HUES48 (cell line): ENCODE results near the gene PTCH1.

Experiments used
- H3K27ac ChIP-seq: one replicate; pipeline ENCODE4 v1.7.0; 2013; ENCODE audit warnings: low read depth, low read length, inconsistent platforms
- H3K27me3 ChIP-seq: 2 replicates; pipeline ENCODE4 v1.6.1; 2013; ENCODE audit warnings: mild to moderate bottlenecking, low read length; ENCODE audit not compliant: control insufficient read depth, insufficient read depth
- H3K36me3 ChIP-seq: 2 replicates; pipeline ENCODE4 v1.6.1; 2013; ENCODE audit warnings: low read length; ENCODE audit not compliant: control insufficient read depth, insufficient read depth
- H3K4me1 ChIP-seq: 2 replicates; pipeline ENCODE4 v1.6.1; 2013; ENCODE audit warnings: mild to moderate bottlenecking, low read length; ENCODE audit not compliant: control insufficient read depth, insufficient read depth
- H3K4me3 ChIP-seq: 2 replicates; pipeline ENCODE4 v1.5.1; 2013; ENCODE audit warnings: mild to moderate bottlenecking, low read depth, low read length
- H3K9ac ChIP-seq: 2 replicates; pipeline ENCODE4 v1.6.1; 2013; ENCODE audit warnings: mild to moderate bottlenecking, low read depth, low read length, moderate library complexity
- H3K9me3 ChIP-seq: 2 replicates; pipeline ENCODE4 v1.6.1; 2013; ENCODE audit warnings: low read length; ENCODE audit not compliant: control insufficient read depth, insufficient read depth

The PTCH1 gene

GRCh38 chr9:95461448-95462248, 55.1 kb downstream of the PTCH1 start:
- Histone ChIP-seq H3K27me3 (no peaks in the 10 kb centered on the region), H3K9ac (no peak overlapping the region), H3K9me3 (no peaks in the 10 kb centered on the region), H3K4me1 (peaks cover 16% of the 10 kb centered on the region), H3K27ac (no peak overlapping the region), H3K36me3 (peaks cover 94% of the 10 kb centered on the region), H3K4me3 (no peak overlapping the region)

- Histone ChIP-seq H3K4me3 (no peak overlapping the region), H3K27me3 (no peaks in the 10 kb centered on the region), H3K4me1 (peaks cover 16% of the 10 kb centered on the region), H3K27ac (no peak overlapping the region), H3K36me3 (peaks cover 94% of the 10 kb centered on the region), H3K9me3 (no peaks in the 10 kb centered on the region), H3K9ac (no peak overlapping the region)
Observed at GRCh38 chr9:95460518-95461164, 56.1 kb downstream of the PTCH1 start.

DNA sequence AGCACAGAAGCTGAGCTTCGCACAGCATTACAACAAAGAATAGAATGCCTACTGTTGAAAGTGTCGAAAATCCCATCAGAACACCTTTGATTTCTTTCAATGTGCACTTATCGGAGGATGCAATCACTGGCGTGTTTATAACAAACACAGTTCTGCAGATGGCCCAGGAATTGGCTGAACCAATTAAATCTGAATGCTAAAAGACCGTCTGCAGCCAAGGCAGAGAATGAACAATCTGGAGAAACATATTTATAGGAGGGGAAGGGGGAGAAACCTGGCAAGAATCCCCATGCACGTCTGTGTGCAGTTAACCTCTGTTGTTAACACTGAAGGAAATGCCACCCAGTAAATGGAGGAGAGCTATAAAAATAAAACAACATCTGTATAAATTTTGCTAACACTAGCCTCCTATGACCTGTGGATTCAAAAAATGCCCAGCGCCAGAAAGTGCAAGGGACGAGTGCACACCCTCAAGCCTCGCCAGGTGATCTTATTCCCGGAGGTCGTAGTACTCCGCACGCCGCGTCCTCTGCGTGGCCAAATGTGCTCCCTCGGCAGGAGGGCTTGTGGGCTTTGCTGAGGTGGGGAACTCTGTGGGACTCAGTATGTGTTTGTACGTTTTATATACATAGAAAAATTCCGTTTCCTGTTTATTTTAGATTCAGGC, 56.8 kb downstream of the PTCH1 start:
- no peak overlapping the region for H3K4me3 ChIP-seq
- H3K4me1 ChIP-seq = peaks cover 16% of the 10 kb centered on the region
- no peak overlapping the region for H3K9ac ChIP-seq
- H3K27me3 ChIP-seq = no peaks in the 10 kb centered on the region
- H3K27ac ChIP-seq = no peak overlapping the region
- no peaks in the 10 kb centered on the region for H3K9me3 ChIP-seq
- H3K36me3 ChIP-seq = peaks cover 94% of the 10 kb centered on the region

- Histone ChIP-seq H3K9me3 (no peaks in the 10 kb centered on the region), H3K4me3 (no peak overlapping the region), H3K36me3 (peaks cover 93% of the 10 kb centered on the region), H3K27ac (no peak overlapping the region), H3K9ac (no peak overlapping the region), H3K27me3 (no peaks in the 10 kb centered on the region), H3K4me1 (peaks cover 16% of the 10 kb centered on the region)
Observed at GRCh38 chr9:95459178-95459577, 57.6 kb downstream of the PTCH1 start.

DNA sequence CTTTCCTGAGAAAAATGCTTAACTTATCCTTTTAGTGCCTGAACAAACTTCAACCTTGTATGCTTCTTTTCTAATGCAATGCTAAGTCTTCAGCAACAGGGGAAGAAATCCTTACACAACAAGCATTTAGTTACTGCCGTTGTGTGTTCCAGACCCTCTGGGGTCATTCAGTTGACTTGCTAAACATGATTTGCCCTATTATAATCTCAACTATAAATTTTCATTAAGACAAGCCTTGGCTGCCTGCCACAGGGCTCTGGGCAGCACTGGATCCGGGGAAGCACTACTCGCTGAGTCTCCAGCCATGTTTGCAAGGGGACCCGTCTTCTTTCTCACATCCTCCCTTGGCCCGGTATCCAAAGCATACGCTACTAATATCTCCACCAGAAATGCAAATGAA, 58.1 kb downstream of the PTCH1 start:
- Histone ChIP-seq H3K9me3 (no peaks in the 10 kb centered on the region), H3K4me3 (no peak overlapping the region), H3K27me3 (no peaks in the 10 kb centered on the region), H3K4me1 (peaks cover 14% of the 10 kb centered on the region), H3K9ac (no peak overlapping the region), H3K27ac (no peak overlapping the region), H3K36me3 (peaks cover 93% of the 10 kb centered on the region)

GRCh38 chr9:95457769-95458168, 59.0 kb downstream of the PTCH1 start:
- peaks cover 6% of the 10 kb centered on the region for H3K4me1 ChIP-seq
- no peak overlapping the region for H3K4me3 ChIP-seq
- no peaks in the 10 kb centered on the region for H3K9me3 ChIP-seq
- no peak overlapping the region for H3K9ac ChIP-seq
- H3K36me3 ChIP-seq = peaks cover 94% of the 10 kb centered on the region
- no peak overlapping the region for H3K27ac ChIP-seq
- H3K27me3 ChIP-seq = no peaks in the 10 kb centered on the region

- H3K4me1 ChIP-seq = peaks cover 14% of the 10 kb centered on the region; the same call in 1 of the 2 replicates
- H3K36me3 ChIP-seq = peaks cover 96% of the 10 kb centered on the region
- no peak overlapping the region for H3K9ac ChIP-seq
- no peaks in the 10 kb centered on the region for H3K9me3 ChIP-seq
- H3K4me3 ChIP-seq = no peak overlapping the region
- H3K27me3 ChIP-seq = no peaks in the 10 kb centered on the region
- no peak overlapping the region for H3K27ac ChIP-seq
Observed at GRCh38 chr9:95455714-95456113, 61.1 kb downstream of the PTCH1 start.

DNA sequence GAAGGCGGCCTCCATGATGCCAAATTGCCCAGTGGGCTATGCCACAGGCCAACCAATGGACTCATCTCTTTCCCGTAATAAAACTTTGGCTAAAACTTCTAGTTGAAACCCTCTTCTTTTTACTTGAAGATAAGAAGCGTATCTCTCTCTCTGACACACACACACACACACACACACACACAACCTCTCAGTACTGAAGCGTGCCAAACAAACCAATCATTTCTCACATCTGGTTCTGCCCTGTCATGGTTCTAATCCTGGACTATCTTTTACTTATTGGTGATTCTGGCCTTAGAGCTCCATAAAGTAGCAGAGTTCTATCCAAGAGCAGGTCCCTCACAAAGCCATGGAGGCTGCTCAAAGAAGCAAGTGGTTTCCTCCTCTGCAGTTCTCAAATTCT, 64.6 kb downstream of the PTCH1 start:
- Histone ChIP-seq H3K27me3 (no peaks in the 10 kb centered on the region), H3K4me1 (peaks cover 34% of the 10 kb centered on the region), H3K27ac (no peak overlapping the region), H3K36me3 (peaks cover 92% of the 10 kb centered on the region), H3K4me3 (no peak overlapping the region), H3K9ac (no peak overlapping the region), H3K9me3 (no peaks in the 10 kb centered on the region)

- H3K27ac ChIP-seq = peak overlapping the region; percentile 7
- peaks cover 92% of the 10 kb centered on the region for H3K36me3 ChIP-seq
- no peak overlapping the region for H3K9ac ChIP-seq
- no peaks in the 10 kb centered on the region for H3K9me3 ChIP-seq
- peaks cover 34% of the 10 kb centered on the region for H3K4me1 ChIP-seq
- H3K4me3 ChIP-seq = no peak overlapping the region
- no peaks in the 10 kb centered on the region for H3K27me3 ChIP-seq
Observed at GRCh38 chr9:95451065-95451426, 65.7 kb downstream of the PTCH1 start.

DNA sequence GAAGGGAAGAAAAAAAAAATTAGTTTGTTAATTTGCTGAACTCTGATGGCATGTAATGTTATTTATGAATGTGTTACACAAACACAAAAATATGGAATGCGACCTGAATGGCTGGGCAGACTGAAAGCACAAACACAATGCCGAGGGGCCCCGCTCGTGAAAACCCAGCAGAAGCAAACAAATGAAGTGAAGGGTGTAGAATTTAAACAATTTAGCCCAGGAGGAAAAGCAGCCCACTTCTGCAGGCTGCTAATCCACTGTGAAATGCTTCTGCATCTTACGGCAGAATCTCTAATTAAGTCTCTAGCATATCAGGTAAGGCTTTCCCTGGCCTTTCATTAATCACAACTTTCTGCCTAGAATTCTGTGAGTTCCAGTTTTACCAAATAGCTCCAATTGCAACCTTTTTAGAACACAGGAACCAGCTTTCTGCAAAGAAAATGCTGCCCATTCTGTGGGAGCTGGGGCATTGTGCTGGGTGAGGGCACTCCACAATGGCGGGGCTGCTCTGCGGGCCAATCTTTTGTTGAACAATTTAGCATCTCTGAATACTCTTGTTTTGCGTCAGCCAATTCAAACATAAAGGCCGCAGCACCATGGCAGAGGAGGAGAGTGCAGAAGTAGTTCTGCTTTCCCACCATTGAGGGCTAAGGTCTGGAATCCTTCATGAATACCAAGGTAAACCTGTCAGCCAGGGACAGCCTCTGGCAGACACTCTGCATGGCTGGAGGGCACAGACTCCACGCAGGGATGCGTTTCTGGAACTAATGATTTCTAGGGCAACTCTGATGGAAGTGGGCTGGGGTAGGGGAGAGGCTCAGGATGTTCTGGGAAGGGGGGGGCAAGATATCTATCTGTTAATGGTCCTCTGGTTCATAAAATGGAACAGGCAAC, 66.4 kb downstream of the PTCH1 start:
- no peak overlapping the region for H3K9ac ChIP-seq
- peaks cover 92% of the 10 kb centered on the region for H3K36me3 ChIP-seq

More for the DNA sequence above, 66.4 kb downstream of the PTCH1 start:
- Histone ChIP-seq H3K4me1 (peaks cover 34% of the 10 kb centered on the region), H3K27ac (peak overlapping the region; percentile 56), H3K4me3 (no peak overlapping the region), H3K9me3 (no peaks in the 10 kb centered on the region), H3K27me3 (no peaks in the 10 kb centered on the region)
